Measurements from ENCODE around the gene ATRNL1.
"Not testable (repeated sequence)": the region's sequence is repeated elsewhere in the genome, so short reads cannot be mapped to it uniquely, and the experiment has no call there.

GRCh38 chr10:115367920-115368319 is 274.8 kb downstream of the ATRNL1 start:
- TF ChIP-seq, protein P1, sequence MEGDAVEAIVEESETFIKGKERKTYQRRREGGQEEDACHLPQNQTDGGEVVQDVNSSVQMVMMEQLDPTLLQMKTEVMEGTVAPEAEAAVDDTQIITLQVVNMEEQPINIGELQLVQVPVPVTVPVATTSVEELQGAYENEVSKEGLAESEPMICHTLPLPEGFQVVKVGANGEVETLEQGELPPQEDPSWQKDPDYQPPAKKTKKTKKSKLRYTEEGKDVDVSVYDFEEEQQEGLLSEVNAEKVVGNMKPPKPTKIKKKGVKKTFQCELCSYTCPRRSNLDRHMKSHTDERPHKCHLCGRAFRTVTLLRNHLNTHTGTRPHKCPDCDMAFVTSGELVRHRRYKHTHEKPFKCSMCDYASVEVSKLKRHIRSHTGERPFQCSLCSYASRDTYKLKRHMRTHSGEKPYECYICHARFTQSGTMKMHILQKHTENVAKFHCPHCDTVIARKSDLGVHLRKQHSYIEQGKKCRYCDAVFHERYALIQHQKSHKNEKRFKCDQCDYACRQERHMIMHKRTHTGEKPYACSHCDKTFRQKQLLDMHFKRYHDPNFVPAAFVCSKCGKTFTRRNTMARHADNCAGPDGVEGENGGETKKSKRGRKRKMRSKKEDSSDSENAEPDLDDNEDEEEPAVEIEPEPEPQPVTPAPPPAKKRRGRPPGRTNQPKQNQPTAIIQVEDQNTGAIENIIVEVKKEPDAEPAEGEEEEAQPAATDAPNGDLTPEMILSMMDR (IDR thresholded peaks at IDR 0.05; ENCODE audit: low read length) = not testable (repeated sequence)
- not testable (repeated sequence) for TF ChIP-seq EZH2 (IDR thresholded peaks at IDR 0.05; ENCODE audit: borderline replicate concordance, low read length)

Data from OCI-LY1 (cell line).